Limb (tissue), 2 donors: ENCODE results near the gene GSDMA.
"Not testable (repeated sequence)": the region's sequence is repeated elsewhere in the genome, so short reads cannot be mapped to it uniquely, and the experiment has no call there.

ENCODE experiments used
- DNase-seq, 2 donors: peaks; one replicate each; pipeline ENCODE4 v3.0.0-alpha.2; 2016; ENCODE audit errors: extremely low spot score in 2 of 2

Gene GSDMA

GRCh38 chr17:39928858-39929645, 33.8 kb upstream of the GSDMA start:
- no peak for DNase-seq

GRCh38 chr17:39929646-39930407, 33.0 kb upstream of the GSDMA start:
- no peak for DNase-seq

GRCh38 chr17:39933912-39934311, 28.9 kb upstream of the GSDMA start:
- DNase-seq: no peak

DNA sequence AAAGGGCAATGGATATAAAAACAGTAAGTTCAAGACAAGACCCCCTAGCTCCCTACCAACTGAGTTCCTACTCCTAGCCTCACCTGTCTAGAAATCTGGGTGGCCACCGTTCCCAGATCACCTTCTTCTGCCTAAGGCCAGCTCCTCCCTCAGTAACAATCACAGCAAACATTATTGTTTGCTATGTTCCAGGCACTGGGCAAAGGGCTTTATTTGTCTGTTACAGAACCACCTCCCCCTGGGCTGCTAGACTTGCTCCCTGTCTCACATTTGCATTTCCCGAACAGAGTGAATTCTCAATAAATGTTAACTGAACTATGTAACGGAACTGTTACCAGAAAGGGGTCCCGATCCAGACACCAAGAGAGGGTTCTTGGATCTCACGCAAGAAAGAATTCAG, 28.5 kb upstream of the GSDMA start:
- no peak for DNase-seq

DNA sequence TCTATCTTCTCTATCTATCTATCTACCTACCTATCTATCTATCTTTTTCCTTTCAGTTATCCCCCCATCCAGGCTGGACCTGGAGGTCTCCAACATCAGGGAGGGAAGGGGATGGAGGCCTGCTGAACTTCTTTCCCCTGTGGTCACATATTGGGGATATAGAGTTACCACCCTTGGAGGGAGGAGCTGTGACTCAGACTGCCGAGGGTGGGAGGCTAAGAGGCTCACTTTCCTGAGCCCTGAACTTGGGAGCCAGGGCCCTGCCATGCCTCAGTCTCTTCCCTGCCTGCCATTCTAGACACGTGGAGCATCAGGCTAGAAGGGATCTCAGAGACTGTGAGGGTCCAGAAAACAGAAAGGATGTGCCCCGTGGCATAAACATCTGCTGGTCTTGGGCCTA, 26.9 kb upstream of the GSDMA start:
- DNase-seq: no peak

GRCh38 chr17:39937447-39937846, 25.4 kb upstream of the GSDMA start:
- no peak for DNase-seq

GRCh38 chr17:39938140-39938869, 24.5 kb upstream of the GSDMA start:
- DNase-seq: no peak

DNA sequence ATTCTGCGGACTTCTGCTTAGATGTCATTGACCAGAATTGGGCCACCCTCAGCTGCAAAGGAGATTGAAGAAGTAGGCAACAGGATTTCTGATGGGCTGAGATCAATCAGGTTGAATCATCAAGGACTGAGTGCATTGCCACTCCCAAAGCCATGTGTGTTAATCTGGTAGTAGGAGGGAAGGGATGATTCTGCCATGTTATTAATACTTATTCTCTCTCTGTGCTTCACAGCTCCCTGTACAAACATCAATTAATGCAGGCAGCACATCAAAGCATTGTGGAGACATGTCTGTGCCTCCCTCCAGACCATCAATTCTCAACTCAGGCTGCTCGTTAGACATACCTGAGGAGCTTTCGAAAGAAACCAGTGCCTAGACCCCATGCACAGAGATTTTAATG, 23.7 kb upstream of the GSDMA start:
- no peak for DNase-seq

DNA sequence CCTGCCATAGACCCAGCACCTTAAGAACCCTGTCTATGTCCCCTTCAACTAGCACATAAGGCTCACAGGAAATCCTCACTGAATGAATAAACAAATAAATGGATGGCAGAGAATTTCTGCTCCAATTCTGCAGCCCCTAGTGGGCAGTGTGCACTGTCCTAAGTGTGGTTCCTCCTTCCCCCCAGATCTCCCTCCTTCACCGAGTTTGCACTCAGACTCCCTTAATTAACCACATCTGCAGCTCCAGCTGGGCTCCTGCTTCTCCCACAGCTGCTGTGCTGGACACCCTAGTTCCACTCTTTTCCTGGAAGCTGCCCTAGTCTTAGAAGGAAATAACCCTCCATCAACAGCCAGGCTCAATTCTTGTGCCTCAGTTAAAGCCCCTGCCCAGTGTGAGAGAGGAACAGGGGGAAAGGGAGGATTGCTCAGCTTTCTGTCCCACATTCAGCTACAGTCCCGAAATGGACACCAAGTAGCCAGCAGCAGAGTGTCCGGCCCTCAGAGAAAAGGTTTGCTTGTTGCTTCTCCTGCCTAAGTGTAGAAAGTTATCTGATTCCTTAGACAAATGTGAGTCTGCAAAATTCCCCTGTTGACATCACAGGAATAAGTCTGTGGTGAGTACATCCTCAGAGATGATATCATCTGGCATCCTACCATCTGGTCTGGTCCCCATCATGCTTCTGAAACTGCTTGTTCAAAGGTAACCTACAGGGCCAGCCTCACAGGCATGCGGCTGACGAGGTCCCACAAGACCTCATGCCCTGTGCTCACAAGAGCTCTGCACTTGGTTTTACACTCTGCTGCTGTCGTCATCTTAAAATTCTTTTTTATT, 23.0 kb upstream of the GSDMA start:
- DNase-seq: peak in 1 of 2 donors; percentile 48

DNA sequence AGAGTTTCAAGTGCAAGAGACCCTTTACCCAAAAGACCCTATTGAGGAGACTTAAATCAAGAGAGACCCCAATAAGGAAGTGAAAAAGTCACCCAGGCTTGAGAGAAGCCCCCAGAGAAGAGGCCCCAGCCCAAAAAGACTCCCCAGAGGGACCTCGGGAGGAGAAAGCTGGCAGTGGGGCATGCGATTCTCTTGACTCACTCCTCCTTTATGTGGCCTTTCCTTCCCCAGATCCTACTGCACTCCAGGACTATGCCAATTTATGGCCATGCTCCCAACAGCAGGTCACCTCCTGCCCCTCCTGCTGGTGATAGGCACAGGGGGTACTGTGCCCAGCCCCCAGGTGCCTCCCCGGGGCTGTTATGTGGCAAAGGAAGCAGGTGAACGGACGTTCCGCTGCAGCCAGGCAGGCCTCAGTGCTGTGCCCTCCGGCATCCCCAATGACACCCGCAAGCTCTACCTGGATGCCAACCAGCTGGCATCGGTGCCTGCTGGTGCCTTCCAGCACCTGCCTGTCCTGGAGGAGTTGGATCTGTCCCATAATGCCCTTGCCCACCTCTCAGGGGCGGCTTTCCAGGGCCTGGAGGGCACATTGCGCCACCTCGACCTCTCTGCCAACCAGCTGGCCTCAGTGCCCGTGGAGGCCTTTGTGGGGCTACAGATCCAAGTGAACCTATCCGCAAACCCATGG, 19.0 kb upstream of the GSDMA start:
- no peak for DNase-seq

GRCh38 chr17:39944393-39944711, 18.5 kb upstream of the GSDMA start:
- no peak for DNase-seq

DNA sequence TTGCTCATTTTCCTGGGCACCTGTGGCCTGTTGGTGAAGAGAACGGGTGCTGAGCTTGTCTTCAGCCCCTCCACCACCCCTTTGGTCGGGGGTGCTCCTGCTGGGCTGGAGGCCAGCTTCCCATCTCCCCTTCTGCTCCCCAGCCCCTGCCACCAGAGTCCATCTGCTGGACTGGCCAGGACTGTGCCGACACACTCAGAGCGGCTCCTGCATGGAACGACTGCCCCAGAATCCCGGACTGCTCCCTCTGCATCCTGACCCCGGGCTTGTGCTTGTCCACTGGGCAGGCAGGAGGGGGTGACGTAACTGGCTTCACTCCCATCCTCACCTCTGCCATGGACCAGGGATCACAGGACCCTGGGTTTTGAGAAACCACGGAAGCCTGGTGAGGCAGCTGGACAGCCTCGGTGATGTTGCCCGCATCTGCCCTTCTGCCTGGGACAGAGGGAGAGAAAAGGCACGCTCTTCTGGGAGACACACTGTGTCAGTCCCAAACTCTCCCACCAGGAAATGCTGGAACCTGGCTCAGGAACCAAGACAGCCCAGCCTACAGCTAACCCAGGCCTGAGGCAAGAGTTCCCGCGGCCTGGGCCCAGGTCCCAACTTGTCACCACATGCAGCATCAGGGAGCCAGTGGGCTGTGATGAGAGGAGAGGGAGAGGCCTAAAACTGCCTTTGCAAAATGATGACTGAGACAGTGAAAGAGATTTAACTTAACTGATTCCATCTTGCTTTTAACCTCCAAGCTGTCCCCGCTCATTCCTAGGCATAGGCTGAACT, 16.1 kb upstream of the GSDMA start:
- no peak for DNase-seq

GRCh38 chr17:39948489-39948828, 14.3 kb upstream of the GSDMA start:
- DNase-seq: not testable (repeated sequence)

DNA sequence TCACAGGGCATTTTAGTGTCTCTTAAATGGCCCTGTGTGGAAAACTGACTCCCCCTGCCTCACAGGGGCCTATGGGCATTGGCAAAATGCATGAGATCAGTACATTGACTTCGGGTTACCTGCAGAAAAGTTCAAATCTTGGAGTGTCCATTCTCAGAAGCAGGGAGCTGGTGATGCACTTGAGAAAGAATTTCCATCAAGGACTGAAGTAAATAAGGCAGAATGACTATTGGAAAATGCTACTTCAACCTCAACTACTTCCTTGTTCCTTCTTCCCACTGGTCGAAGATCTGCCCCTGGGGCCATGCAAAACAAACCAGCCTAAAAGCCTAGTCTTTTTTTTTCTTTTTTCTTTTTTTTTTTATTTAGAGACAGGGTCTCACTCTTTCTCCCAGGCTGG, 13.8 kb upstream of the GSDMA start:
- DNase-seq: no peak

- DNase-seq: no peak
Measured at GRCh38 chr17:39950871-39951348, 11.9 kb upstream of the GSDMA start.

GRCh38 chr17:39951924-39952679, 10.7 kb upstream of the GSDMA start:
- no peak for DNase-seq

GRCh38 chr17:39952680-39953470, 9.9 kb upstream of the GSDMA start:
- DNase-seq: peak; percentile 88 to 98

GRCh38 chr17:39953471-39953888, 9.3 kb upstream of the GSDMA start:
- DNase-seq: no peak

DNA sequence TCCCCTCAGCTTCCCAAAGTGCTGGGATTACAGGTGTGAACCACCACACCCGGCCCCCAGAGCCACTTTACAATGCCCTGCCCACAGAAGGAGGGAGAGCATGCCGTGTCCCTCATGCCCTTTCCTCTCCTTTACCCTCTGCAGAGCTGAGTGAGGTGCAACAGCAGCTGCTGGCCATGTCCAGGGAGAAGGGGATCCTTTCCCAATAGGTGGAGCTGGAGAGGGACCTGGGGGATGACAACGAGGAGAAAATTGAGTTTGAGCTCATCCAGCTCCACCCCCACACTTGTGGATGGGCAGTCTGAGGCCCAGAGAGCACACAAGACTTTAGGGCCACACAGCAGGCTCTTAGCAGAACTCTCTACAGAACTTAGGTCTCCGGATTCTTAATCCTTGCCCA, 7.9 kb upstream of the GSDMA start:
- DNase-seq: no peak
